Measurements from ENCODE around the gene ST7.

GRCh38 chr7:117068511-117069145, 115.3 kb downstream of the ST7 start:
- TF ChIP-seq POLR2A (IDR thresholded peaks at IDR 0.05; ENCODE audit: control extremely low read depth in 1 of 2, low read depth in 2 of 2, low read length in 2 of 2) (no peak), FOSL1 (IDR thresholded peaks at IDR 0.05; ENCODE audit: insufficient read depth, low read depth, low read length) (no peak), RFX5 (IDR thresholded peaks at IDR 0.05; ENCODE audit: borderline replicate concordance, low read depth, low read length) (no peak), EP300 (IDR thresholded peaks at IDR 0.05; ENCODE audit: borderline replicate concordance in 1 of 2, low read depth in 2 of 2, low read length in 2 of 2) (no peak), CHD2 (IDR thresholded peaks at IDR 0.05; ENCODE audit: low read length) (no peak), HDAC6 (IDR thresholded peaks at IDR 0.05; ENCODE audit: low read depth, low read length) (no peak), SIN3A (conservative IDR thresholded peaks at IDR 0.05 in 1 of 2, IDR thresholded peaks at IDR 0.05 in 1 of 2; ENCODE audit: low read depth in 1 of 2, low read length in 2 of 2) (no peak), TEAD4 (IDR thresholded peaks at IDR 0.05; ENCODE audit: low read depth, low read length) (no peak), RXRA (IDR thresholded peaks at IDR 0.05; ENCODE audit: insufficient read depth, low read depth, low read length) (no peak), EZH2 (IDR thresholded peaks at IDR 0.05; ENCODE audit: low read depth, low read length, severe bottlenecking) (no peak), MAFK (IDR thresholded peaks at IDR 0.05; ENCODE audit: low read depth, low read length) (no peak), NANOG (IDR thresholded peaks at IDR 0.05; ENCODE audit: insufficient read depth, low read depth, low read length, poor library complexity, severe bottlenecking) (no peak)
- TF ChIP-seq, protein P1, sequence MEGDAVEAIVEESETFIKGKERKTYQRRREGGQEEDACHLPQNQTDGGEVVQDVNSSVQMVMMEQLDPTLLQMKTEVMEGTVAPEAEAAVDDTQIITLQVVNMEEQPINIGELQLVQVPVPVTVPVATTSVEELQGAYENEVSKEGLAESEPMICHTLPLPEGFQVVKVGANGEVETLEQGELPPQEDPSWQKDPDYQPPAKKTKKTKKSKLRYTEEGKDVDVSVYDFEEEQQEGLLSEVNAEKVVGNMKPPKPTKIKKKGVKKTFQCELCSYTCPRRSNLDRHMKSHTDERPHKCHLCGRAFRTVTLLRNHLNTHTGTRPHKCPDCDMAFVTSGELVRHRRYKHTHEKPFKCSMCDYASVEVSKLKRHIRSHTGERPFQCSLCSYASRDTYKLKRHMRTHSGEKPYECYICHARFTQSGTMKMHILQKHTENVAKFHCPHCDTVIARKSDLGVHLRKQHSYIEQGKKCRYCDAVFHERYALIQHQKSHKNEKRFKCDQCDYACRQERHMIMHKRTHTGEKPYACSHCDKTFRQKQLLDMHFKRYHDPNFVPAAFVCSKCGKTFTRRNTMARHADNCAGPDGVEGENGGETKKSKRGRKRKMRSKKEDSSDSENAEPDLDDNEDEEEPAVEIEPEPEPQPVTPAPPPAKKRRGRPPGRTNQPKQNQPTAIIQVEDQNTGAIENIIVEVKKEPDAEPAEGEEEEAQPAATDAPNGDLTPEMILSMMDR (IDR thresholded peaks at IDR 0.05; ENCODE audit: control extremely low read depth in 1 of 3, insufficient read depth in 1 of 3, low read depth in 1 of 3, low read length in 3 of 3): no peak

All from H1 (cell line).